K562 (cell line): ENCODE data around the gene MGP. TPM values are rescaled to one million over a fixed set of nuclear protein-coding genes. Genes with fewer than 3 reads are reported as not detected.

Experiments
- ATAC-seq: fragments of 200-7000 bp; cut with Tn5 transposase; 3 replicates; pipeline ENCODE4 v1.9.1; 2020; ENCODE audit warnings: moderate library complexity
- BruUV-seq: library from RNA; stranded (reverse); fragments of 400-500 nt; replicated peaks from 2 replicates; lab custom pipeline; 2021; lab: Mats Ljungman, UMichigan
- CTCF ChIA-PET: fragments of 300-600 bp; formaldehyde crosslinking; extraction: SDS; loops from one replicate; lab custom pipeline; 2021; ENCODE audit warnings: low intra/inter-chr PET ratio; lab: Yijun Ruan, JAX
- POLR2A ChIA-PET: fragments of 300-600, 350-650 bp; sonication (Branson Sonifier 250); formaldehyde crosslinking; extraction: SDS; loops from one replicate; lab custom pipeline; 2021; ENCODE audit warnings: antibody characterized with exemption, inconsistent platforms; lab: Yijun Ruan, JAX
- DNase-seq, 4 experiments: peaks; one replicate each; pipeline versions ENCODE4 v3.0.0 to v3.0.0-alpha.2; 2011 to 2018; ENCODE audit warnings: low spot score in 3 of 4, mixed read lengths in 3 of 4; ENCODE audit errors: extremely low read depth in 1 of 4
- FAIRE-seq: peaks from 2 replicates; lab custom pipeline; 2011; peaks lifted over from hg19 to GRCh38; lab: Jason Lieb, UNC
- H2AFZ ChIP-seq: 2 replicates; pipeline ENCODE4 v1.6.0; 2011; ENCODE audit warnings: low read depth, low read length, control low read depth, inconsistent platforms
- H3K27ac ChIP-seq: fragments of 200-600 bp; 3 replicates; pipeline ENCODE4 v1.8.0; 2011; ENCODE audit warnings: low read depth, mild to moderate bottlenecking, control low read depth, inconsistent platforms, low read length, moderate library complexity, mixed read lengths; ENCODE audit errors: extremely low read depth
- H3K27me3 ChIP-seq, 2 experiments: fragments of 300-600 bp in 1 of 2; 2 replicates in 1 of 2; 3 replicates in 1 of 2; pipeline versions ENCODE4 v1.6.0 to v1.8.0; 2011; ENCODE audit warnings: inconsistent platforms in 2 of 2, low read length in 2 of 2, mild to moderate bottlenecking in 1 of 2, mixed read lengths in 1 of 2, moderate library complexity in 1 of 2; ENCODE audit not compliant: control insufficient read depth in 2 of 2, insufficient read depth in 2 of 2
- H3K36me3 ChIP-seq: fragments of 300-600 bp; 3 replicates; pipeline ENCODE4 v1.8.0; 2011; ENCODE audit warnings: mild to moderate bottlenecking, low read length, inconsistent platforms; ENCODE audit not compliant: control insufficient read depth, insufficient read depth
- H3K4me1 ChIP-seq, 2 experiments: fragments of 200-600 bp in 1 of 2; replicated peaks in 1 of 2; 2 replicates in 1 of 2; 3 replicates in 1 of 2; pipeline versions ENCODE4 v1.5.1 to v1.8.0; 2011; ENCODE audit warnings: inconsistent platforms in 2 of 2, low read length in 2 of 2, mild to moderate bottlenecking in 1 of 2, mixed read lengths in 1 of 2, moderate library complexity in 1 of 2; ENCODE audit not compliant: control insufficient read depth in 2 of 2, insufficient read depth in 2 of 2
- H3K4me2 ChIP-seq: 2 replicates; pipeline ENCODE4 v1.6.1; 2011; ENCODE audit warnings: low read length, control low read depth, inconsistent platforms, mixed read lengths; ENCODE audit not compliant: insufficient read depth
- H3K4me3 ChIP-seq: fragments of 200-600 bp; sonication (generic), shearing (Covaris generic); 2 replicates; pipeline ENCODE4 v1.5.1; 2016; ENCODE audit warnings: control low read depth, inconsistent platforms
- H3K79me2 ChIP-seq: fragments of 200-600 bp; 3 replicates; pipeline ENCODE4 v1.8.0; 2011; ENCODE audit warnings: low read length, inconsistent platforms; ENCODE audit not compliant: control insufficient read depth, insufficient read depth
- H3K9ac ChIP-seq, 2 experiments: 2 replicates each; pipeline versions ENCODE4 v1.6.0 to v1.6.1; 2011; ENCODE audit warnings: low read depth in 2 of 2, low read length in 2 of 2, control low read depth in 1 of 2, inconsistent platforms in 1 of 2, mild to moderate bottlenecking in 1 of 2, mixed read lengths in 1 of 2; ENCODE audit not compliant: insufficient read depth in 1 of 2
- H3K9me1 ChIP-seq: one replicate; pipeline ENCODE4 v1.6.0; 2011; ENCODE audit warnings: inconsistent platforms, mild to moderate bottlenecking, low read length, moderate library complexity; ENCODE audit not compliant: control insufficient read depth, insufficient read depth
- H3K9me3 ChIP-seq: replicated peaks from 2 replicates; pipeline ENCODE4 v1.5.1; 2011; ENCODE audit warnings: low read depth, low read length, inconsistent platforms; ENCODE audit not compliant: control insufficient read depth, insufficient read depth
- H4K20me1 ChIP-seq: replicated peaks from 2 replicates; pipeline ENCODE4 v1.6.1; 2011; ENCODE audit warnings: low read length, inconsistent platforms, mixed read lengths; ENCODE audit not compliant: control insufficient read depth, insufficient read depth
- CXXC5 ChIP-seq: fragments of 250-450 bp; sonication (Bioruptor Pico); IDR thresholded peaks from 2 replicates; pipeline ENCODE4 v1.8.0; 2022; ENCODE audit warnings: inconsistent platforms, mild to moderate bottlenecking, moderate library complexity
- FIP1L1 ChIP-seq: fragments of 200-400 bp; formaldehyde crosslinking; IDR thresholded peaks from 2 replicates; pipeline ENCODE4 v1.6.1; 2018; ENCODE audit warnings: mild to moderate bottlenecking, low read depth, low read length; ENCODE audit not compliant: poor library complexity, severe bottlenecking
- MYNN ChIP-seq, 2 experiments: sonication (generic); formaldehyde crosslinking in 1 of 2; IDR thresholded peaks; 2 replicates each; pipeline versions ENCODE4 v1.5.0 to v1.6.1; 2016 to 2020; ENCODE audit warnings: antibody characterized with exemption in 1 of 2, missing genetic modification reagents in 1 of 2
- NFXL1 ChIP-seq: fragments of 450-650 bp; formaldehyde crosslinking; IDR thresholded peaks from 2 replicates; pipeline ENCODE4 v1.4.0; 2021; ENCODE audit warnings: mild to moderate bottlenecking
- RFX1 ChIP-seq: fragments of 450-650 bp; IDR thresholded peaks from 2 replicates; pipeline ENCODE4 v1.6.1; 2016; ENCODE audit warnings: mild to moderate bottlenecking, moderate library complexity
- TAF15 ChIP-seq: fragments of 200-400 bp; formaldehyde crosslinking; IDR thresholded peaks from 2 replicates; pipeline ENCODE4 v1.6.1; 2017; ENCODE audit warnings: mild to moderate bottlenecking, low read depth, low read length, moderate library complexity
- TEAD1 ChIP-seq, 2 experiments: fragments of 450-650 bp in 1 of 2; sonication (generic) in 1 of 2; formaldehyde crosslinking; IDR thresholded peaks; 2 replicates each; pipeline versions ENCODE4 v1.4.0 to v1.8.0; 2020 to 2022; ENCODE audit warnings: mild to moderate bottlenecking in 2 of 2, missing genetic modification reagents in 1 of 2
- U2AF1 ChIP-seq: fragments of 200-400 bp; formaldehyde crosslinking; optimal IDR thresholded peaks from 2 replicates; pipeline ENCODE3; 2017; ENCODE audit warnings: mild to moderate bottlenecking, low read depth, low read length, moderate library complexity
- ZNF121 ChIP-seq: sonication (generic); formaldehyde crosslinking; conservative IDR thresholded peaks from 2 replicates; pipeline ENCODE4 v1.8.0; 2022; ENCODE audit warnings: missing genetic modification reagents
- ZNF175 ChIP-seq: fragments of 200-800 bp; sonication (Bioruptor generic); IDR thresholded peaks from 2 replicates; pipeline ENCODE4 v1.6.1; 2016; ENCODE audit warnings: low read depth, mild to moderate bottlenecking, missing genetic modification characterization, missing compliant biosample characterization
- ZNF408 ChIP-seq: fragments of 250-450 bp; sonication (Bioruptor Pico); IDR thresholded peaks from 2 replicates; pipeline ENCODE4 v1.4.0; 2020; ENCODE audit warnings: low read depth, mild to moderate bottlenecking, moderate library complexity
- ZSCAN29 ChIP-seq: fragments of 450-650 bp; IDR thresholded peaks from 2 replicates; pipeline ENCODE4 v1.6.1; 2017
- in situ Hi-C: fragments of 300-500 bp; cut with MboI; formaldehyde crosslinking; loops from 4 replicates; pipeline ENCODE4 v1.15.0; 2018; ENCODE audit warnings: inconsistent platforms, mixed read lengths
- intact Hi-C: fragments of 100-400 bp; cut with micrococcal nuclease; formaldehyde crosslinking; loops from 2 replicates; pipeline ENCODE4 v1.14.2; 2022
- polyA plus RNA-seq, 8 experiments: library from polyadenylated mRNA; depleted of rRNA in 4 of 8; stranded (reverse) in 5 of 8; unstranded in 3 of 8; fragments of >200 nt; fragmentation: Nextera tagmentation in 2 of 8; fragmentation: Illumina TruSeq in 1 of 8; extraction: Ambion mirVana in 2 of 8; extraction: Trizol in 1 of 8; gene quantifications; 2 replicates each; pipeline versions ENCODE4 v1.2.1 to v1.2.3, GENCODE V29; 2011 to 2014; ENCODE audit warnings: inconsistent platforms in 1 of 8, missing spikeins in 1 of 8
- total RNA-seq, 7 experiments: library from RNA; depleted of rRNA in 6 of 7; stranded (reverse); fragments of >200 nt in 6 of 7; fragmentation: Illumina TruSeq in 2 of 7; extraction: Trizol in 2 of 7; gene quantifications; 2 replicates each; pipeline versions ENCODE4 v1.2.1 to v1.2.3, GENCODE V29; 2011 to 2021; ENCODE audit warnings: low replicate concordance in 1 of 7
- TF ChIP-seq, protein P1 (sequence below): fragments of 450-650 bp; formaldehyde crosslinking; IDR thresholded peaks from 2 replicates; pipeline ENCODE4 v1.4.0; 2022; ENCODE audit warnings: mild to moderate bottlenecking, moderate library complexity
- TF ChIP-seq, protein P2 (sequence below): sonication (generic); formaldehyde crosslinking; IDR thresholded peaks from 2 replicates; pipeline ENCODE4 v1.5.0; 2020; ENCODE audit warnings: missing genetic modification reagents

The MGP gene
- total and polyA plus RNA-seq, 9 of the 15 experiments (the other 6 are each of a cell fraction or from before 2014, with no cell fraction given): 1.2 TPM; not detected in 8

DNA sequence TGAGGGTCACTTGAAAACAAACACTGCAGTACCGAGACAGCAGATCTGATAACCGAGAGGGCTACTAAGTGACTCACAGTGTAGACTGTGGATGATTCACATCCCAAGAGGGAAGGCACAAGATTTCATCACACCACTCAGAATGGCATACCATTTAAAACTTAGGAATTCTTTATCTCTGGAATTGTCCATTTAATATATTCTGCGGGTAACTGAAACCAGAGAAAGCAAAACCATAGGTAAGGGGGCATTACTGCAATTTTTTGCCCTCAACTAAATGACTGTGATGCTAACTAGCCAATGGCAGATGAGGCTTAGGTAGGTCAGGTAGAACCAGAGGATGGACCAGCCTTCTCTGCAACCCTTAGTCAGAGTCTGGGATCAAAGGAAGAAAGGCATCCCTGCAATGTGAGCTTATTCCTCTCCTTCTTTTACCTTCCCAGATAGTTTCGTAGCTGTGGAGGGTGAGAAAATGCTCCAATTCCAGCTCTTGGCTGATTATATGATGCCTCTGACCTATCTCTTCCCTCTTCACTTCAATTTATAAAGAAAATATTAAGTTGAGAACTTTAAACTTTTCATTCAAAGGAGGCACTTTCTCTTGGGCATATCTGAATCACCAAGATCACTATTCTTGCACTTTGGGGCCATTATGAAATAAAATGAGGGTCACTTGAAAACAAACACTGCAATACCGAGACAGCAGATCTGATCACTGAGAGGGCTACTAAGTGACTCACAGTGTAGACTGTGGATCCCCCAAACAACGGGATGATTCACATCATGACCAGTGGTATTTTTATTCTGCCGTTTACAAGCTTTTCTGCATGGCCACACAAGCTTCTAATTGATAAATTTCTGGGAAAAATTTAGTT is 49.1 kb downstream of the MGP start (continued):
- TF ChIP-seq U2AF1 (no peak), CXXC5 (CRISPR knock-in tag) (no peak), ZNF121 (CRISPR knock-in tag) (no peak), FIP1L1 (no peak), ZNF408 (CRISPR knock-in tag) (no peak), NFXL1 (CRISPR knock-in tag) (no peak), MYNN (IDR thresholded peaks at IDR 0.05) (no peak), MYNN (CRISPR knock-in tag; IDR thresholded peaks at IDR 0.05) (no peak), ZSCAN29 (no peak), ZNF175 (CRISPR knock-in tag) (no peak)
- TF ChIP-seq, protein P1, sequence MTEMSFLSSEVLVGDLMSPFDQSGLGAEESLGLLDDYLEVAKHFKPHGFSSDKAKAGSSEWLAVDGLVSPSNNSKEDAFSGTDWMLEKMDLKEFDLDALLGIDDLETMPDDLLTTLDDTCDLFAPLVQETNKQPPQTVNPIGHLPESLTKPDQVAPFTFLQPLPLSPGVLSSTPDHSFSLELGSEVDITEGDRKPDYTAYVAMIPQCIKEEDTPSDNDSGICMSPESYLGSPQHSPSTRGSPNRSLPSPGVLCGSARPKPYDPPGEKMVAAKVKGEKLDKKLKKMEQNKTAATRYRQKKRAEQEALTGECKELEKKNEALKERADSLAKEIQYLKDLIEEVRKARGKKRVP (CRISPR knock-in tag): no peak
- TF ChIP-seq, all 486 proteins: peak for 14

DNA sequence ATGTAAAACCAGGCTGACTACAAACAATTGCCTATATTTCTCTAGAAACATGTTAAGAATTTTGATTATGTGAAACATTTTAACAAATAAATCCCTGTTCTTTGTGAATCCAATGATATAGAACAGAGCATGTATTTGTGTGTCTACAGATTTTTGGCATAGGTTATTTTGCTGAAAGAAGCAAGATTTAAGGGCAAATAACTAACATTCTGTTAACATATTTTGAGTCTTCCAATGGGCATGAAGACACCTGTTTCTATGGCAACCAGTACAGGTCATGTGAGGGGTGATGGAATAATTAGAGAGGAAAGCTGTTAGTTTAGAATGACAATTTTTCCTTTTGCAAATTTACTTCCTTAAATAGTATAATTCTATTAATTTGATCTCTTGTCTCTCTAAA is 51.1 kb downstream of the MGP start:
- no peak for FAIRE-seq
- DNase-seq: no peak
- intact Hi-C loops: no loop called here
- no TSS peak for BruUV-seq
- Histone ChIP-seq H3K4me2 (no peak overlapping the region), H3K9ac (no peak overlapping the region), H3K79me2 (no peaks in the 10 kb centered on the region), H3K27me3 (no peaks in the 10 kb centered on the region), H3K36me3 (no peaks in the 10 kb centered on the region), H2AFZ (no peak overlapping the region), H3K4me1 (peaks cover 0 to 15% of the 10 kb centered on the region in 2 experiments; a peak in 3 of 5 replicates), H3K27ac (no peak overlapping the region), H3K4me3 (no peak overlapping the region), H4K20me1 (no peaks in the 10 kb centered on the region), H3K9me3 (no peaks in the 10 kb centered on the region), H3K9me1 (no peaks in the 10 kb centered on the region)
- ChIA-PET POLR2A (interaction anchor here (0.9 kb wide), 1 partner anchor 19 kb away, joined by 3 read pairs; no protein-coding TSS in a partner anchor), CTCF (no interaction called here)
- ATAC-seq: no peak
- in situ Hi-C loops: no loop called here
- TF ChIP-seq, protein P2, sequence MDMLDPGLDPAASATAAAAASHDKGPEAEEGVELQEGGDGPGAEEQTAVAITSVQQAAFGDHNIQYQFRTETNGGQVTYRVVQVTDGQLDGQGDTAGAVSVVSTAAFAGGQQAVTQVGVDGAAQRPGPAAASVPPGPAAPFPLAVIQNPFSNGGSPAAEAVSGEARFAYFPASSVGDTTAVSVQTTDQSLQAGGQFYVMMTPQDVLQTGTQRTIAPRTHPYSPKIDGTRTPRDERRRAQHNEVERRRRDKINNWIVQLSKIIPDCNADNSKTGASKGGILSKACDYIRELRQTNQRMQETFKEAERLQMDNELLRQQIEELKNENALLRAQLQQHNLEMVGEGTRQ (CRISPR knock-in tag): 0 out of 2 replicates have a peak, but pooled peaks have one; percentile 15
- TF ChIP-seq RFX1 (peak; percentile 81), TAF15 (no peak), TEAD1 (CRISPR knock-in tag; IDR thresholded peaks at IDR 0.05) (no peak)
